NCI-H345 (cell line): Measurements from ENCODE around the gene USH1G.

Experiments used
- DNase-seq: peaks from one replicate; lab custom pipeline; 2025; lab: John Stamatoyannopoulos, UW

USH1G gene

GRCh38 chr17:74903034-74903433 is 20.0 kb downstream of the USH1G start:
- DNase-seq, result no peak

GRCh38 chr17:74901353-74902135 is 21.5 kb downstream of the USH1G start:
- no peak for DNase-seq

- no peak for DNase-seq
Measured at GRCh38 chr17:74900208-74900607, 22.8 kb downstream of the USH1G start.

GRCh38 chr17:74898376-74898946 is 24.6 kb downstream of the USH1G start:
- DNase-seq, result no peak

GRCh38 chr17:74893936-74894671 is 29.0 kb downstream of the USH1G start:
- DNase-seq, result no peak

GRCh38 chr17:74892974-74893911 is 29.8 kb downstream of the USH1G start, which contains the start of gene FADS6:
Gene FADS6, minus strand, starts transcription at chr17:74893633. Its CDS starts 38 bp downstream, at chr17:74893595.
- no peak for DNase-seq

- no peak for DNase-seq
Measured at GRCh38 chr17:74892013-74892841, 30.8 kb downstream of the USH1G start.

- no peak for DNase-seq
Measured at GRCh38 chr17:74890554-74890953, 32.5 kb downstream of the USH1G start.

GRCh38 chr17:74888469-74888868 is 34.6 kb downstream of the USH1G start:
- no peak for DNase-seq

GRCh38 chr17:74883241-74883745 is 39.8 kb downstream of the USH1G start:
- DNase-seq, result no peak

- no peak for DNase-seq
Measured at GRCh38 chr17:74882517-74883240, 40.4 kb downstream of the USH1G start.

GRCh38 chr17:74881073-74881472 is 42.0 kb downstream of the USH1G start:
- DNase-seq, result no peak

GRCh38 chr17:74879308-74879707 is 43.7 kb downstream of the USH1G start:
- no peak for DNase-seq

GRCh38 chr17:74878658-74879057 is 44.4 kb downstream of the USH1G start:
- no peak for DNase-seq

- peak; percentile 57 for DNase-seq
Measured at GRCh38 chr17:74877592-74878548, 45.2 kb downstream of the USH1G start.

GRCh38 chr17:74875977-74876593 is 47.0 kb downstream of the USH1G start:
- no peak for DNase-seq

- no peak for DNase-seq
Measured at GRCh38 chr17:74875155-74875976, 47.7 kb downstream of the USH1G start.
